GM18526 (cell line): ENCODE measurements around the gene C2CD5.

ENCODE experiments used
- POLR2A ChIP-seq: IDR thresholded peaks from 3 replicates; pipeline ENCODE4 v1.6.1; 2011; ENCODE audit not compliant: insufficient read length; ENCODE audit errors: extremely low read depth

Gene C2CD5

GRCh38 chr12:22457085-22457484 is 87.3 kb downstream of the C2CD5 start:
- no peak for TF ChIP-seq POLR2A

GRCh38 chr12:22453511-22453910 is 90.8 kb downstream of the C2CD5 start:
- no peak for TF ChIP-seq POLR2A

DNA sequence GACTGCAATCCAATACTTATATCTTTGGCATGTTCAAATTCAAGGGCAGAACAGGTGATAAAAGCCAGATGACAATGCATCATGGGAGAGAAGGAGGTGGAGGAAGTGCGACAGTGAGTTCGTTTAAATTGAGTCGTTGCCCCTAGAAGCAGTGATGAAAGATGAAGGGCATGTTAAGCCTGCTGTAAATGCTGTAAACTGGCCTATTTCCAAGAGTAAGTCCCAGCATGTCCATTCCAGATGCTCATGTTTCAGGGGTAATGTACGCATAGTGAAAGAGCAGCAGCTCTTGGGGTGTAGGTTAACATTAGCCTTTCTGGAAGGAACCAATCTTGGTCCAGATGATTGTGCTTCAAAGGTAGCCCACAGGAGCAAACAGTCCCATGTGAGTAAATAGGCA is 97.1 kb downstream of the C2CD5 start:
- TF ChIP-seq POLR2A: no peak

- TF ChIP-seq POLR2A: no peak
Observed at GRCh38 chr12:22443379-22444316, 100.7 kb downstream of the C2CD5 start.

GRCh38 chr12:22437031-22437806 is 107.1 kb downstream of the C2CD5 start:
- no peak for TF ChIP-seq POLR2A

GRCh38 chr12:22435583-22435982 is 108.8 kb downstream of the C2CD5 start:
- TF ChIP-seq POLR2A: no peak

DNA sequence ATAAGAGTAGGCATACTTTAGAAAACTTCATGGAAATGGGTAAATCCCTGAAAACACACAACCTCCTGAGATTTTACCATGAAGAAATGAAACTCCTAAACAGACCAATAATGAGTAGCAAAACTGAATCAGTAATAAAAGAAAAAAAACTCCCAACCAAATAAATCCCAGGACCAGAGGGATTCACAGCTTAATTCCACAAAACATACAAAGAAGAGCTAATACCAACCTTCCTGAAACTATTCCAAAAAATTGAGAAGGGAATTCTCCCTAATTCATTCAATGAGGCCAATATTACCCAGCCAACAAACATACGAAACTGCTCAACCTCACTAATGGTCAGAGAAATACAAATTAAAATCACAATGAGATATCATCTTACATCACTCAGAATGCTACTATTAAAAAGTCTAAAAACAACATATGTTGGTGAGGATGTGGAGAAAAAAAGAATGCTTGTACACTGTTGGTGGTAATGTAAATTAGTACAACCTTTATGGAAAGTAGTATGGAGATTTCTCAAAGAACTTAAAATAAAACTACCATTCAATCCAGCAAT is 112.6 kb downstream of the C2CD5 start:
- no peak for TF ChIP-seq POLR2A

GRCh38 chr12:22416801-22417200 is 127.5 kb downstream of the C2CD5 start:
- TF ChIP-seq POLR2A: no peak

- no peak for TF ChIP-seq POLR2A
Observed at GRCh38 chr12:22415342-22416309, 128.7 kb downstream of the C2CD5 start.

GRCh38 chr12:22414742-22415141 is 129.6 kb downstream of the C2CD5 start:
- TF ChIP-seq POLR2A: no peak

- TF ChIP-seq POLR2A: no peak
Observed at GRCh38 chr12:22413592-22413991, 130.8 kb downstream of the C2CD5 start.

GRCh38 chr12:22412581-22412980 is 131.8 kb downstream of the C2CD5 start:
- no peak for TF ChIP-seq POLR2A

GRCh38 chr12:22410486-22410885 is 133.9 kb downstream of the C2CD5 start:
- TF ChIP-seq POLR2A: no peak

GRCh38 chr12:22409377-22410164 is 134.8 kb downstream of the C2CD5 start:
- no peak for TF ChIP-seq POLR2A
